ENCODE results near the gene CHAT.

The CHAT gene

GRCh38 chr10:49620286-49620810 lies 6.5 kb downstream of the CHAT start:
- no peak overlapping the region for H2BK15ac ChIP-seq (ENCODE audit: low read depth, poor library complexity, severe bottlenecking)
- H3K4me3 ChIP-seq (ENCODE audit: insufficient read depth in 1 of 2, low read depth in 1 of 2, low read length in 2 of 2) = no peak overlapping the region
- H3K4ac ChIP-seq (ENCODE audit: low read depth in 1 of 2, low read length in 2 of 2) = no peak overlapping the region
- H3K9me3 ChIP-seq (ENCODE audit: control insufficient read depth, low read length) = no peaks in the 10 kb centered on the region
- no peak overlapping the region for H3K4me2 ChIP-seq (ENCODE audit: low read length, poor library complexity, severe bottlenecking)
- H2AFZ ChIP-seq (ENCODE audit: low read depth, low read length) = no peak overlapping the region
- H3K79me1 ChIP-seq (replicated peaks; ENCODE audit: low read length, poor library complexity, severe bottlenecking) = no peaks in the 10 kb centered on the region
- no peak overlapping the region for H4K8ac ChIP-seq (ENCODE audit: low read length)
- no peak overlapping the region for H2BK120ac ChIP-seq (ENCODE audit: low read depth, low read length)
- H3K4me1 ChIP-seq (ENCODE audit: control insufficient read depth, insufficient read depth, low read depth, low read length) = no peaks in the 10 kb centered on the region
- no peak overlapping the region for H2AK5ac ChIP-seq (ENCODE audit: low read length, severe bottlenecking)
- H3K18ac ChIP-seq (ENCODE audit: low read depth in 1 of 2, low read length in 2 of 2) = no peak overlapping the region
- H3K36me3 ChIP-seq (ENCODE audit: control insufficient read depth in 1 of 2, insufficient read depth in 2 of 2, low read depth in 1 of 2, low read length in 2 of 2) = no peaks in the 10 kb centered on the region
- no peak overlapping the region for H3K27ac ChIP-seq (ENCODE audit: low read length, poor library complexity, severe bottlenecking)
- DNase-seq = no peak
- WGBS = 87% methylated on average over 11 of the region's 12 CpGs
- H2BK5ac ChIP-seq (ENCODE audit: low read depth, low read length, poor library complexity, severe bottlenecking) = no peak overlapping the region
- peaks cover 58 to 97% of the 10 kb centered on the region in 2 experiments for H3K27me3 ChIP-seq (ENCODE audit: control insufficient read depth in 1 of 2, insufficient read depth in 1 of 2, low read length in 2 of 2)
- H4K91ac ChIP-seq (ENCODE audit: low read length) = no peak overlapping the region
- no peak overlapping the region for H2BK12ac ChIP-seq (ENCODE audit: low read length in 2 of 2)
- H3K14ac ChIP-seq (ENCODE audit: low read length in 2 of 2) = no peak overlapping the region
- no peak overlapping the region for H3K23ac ChIP-seq (ENCODE audit: low read length in 2 of 2)
- no peak overlapping the region for H3K9ac ChIP-seq (ENCODE audit: low read length)

DNA sequence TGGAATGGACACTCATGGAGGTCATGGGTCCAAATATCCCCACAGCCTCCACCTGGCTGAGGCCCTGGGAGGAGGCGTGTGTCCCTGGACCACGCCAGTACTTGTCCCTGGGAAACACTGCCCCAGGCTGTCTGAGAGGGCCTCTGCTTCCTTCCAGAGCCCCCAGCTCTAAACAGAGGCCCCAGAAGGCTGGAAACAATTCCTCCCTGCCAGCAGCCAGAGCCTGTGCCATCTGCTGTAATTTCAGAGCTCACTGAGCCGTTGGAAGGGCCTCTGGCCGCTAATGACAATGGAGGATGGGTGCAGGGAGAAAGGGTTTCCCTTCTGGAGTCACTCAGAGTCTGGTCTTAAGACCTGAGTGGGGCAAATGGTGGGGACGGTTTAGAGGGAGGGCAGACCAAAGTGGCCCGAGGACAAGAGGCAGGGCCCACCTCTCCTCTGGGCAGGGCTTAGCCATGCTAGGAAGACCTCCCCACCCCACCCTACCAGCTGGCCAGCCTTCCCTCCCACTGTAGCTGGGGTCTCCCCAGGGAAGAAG lies 7.1 kb downstream of the CHAT start:
- Histone ChIP-seq H3K9me3 (ENCODE audit: control insufficient read depth, low read length) (no peaks in the 10 kb centered on the region), H3K27me3 (ENCODE audit: control insufficient read depth in 1 of 2, insufficient read depth in 1 of 2, low read length in 2 of 2) (peaks cover 52 to 97% of the 10 kb centered on the region in 2 experiments), H3K4me3 (ENCODE audit: insufficient read depth in 1 of 2, low read depth in 1 of 2, low read length in 2 of 2) (no peak overlapping the region), H2AFZ (ENCODE audit: low read depth, low read length) (no peak overlapping the region), H3K4me2 (ENCODE audit: low read length, poor library complexity, severe bottlenecking) (no peak overlapping the region), H3K4ac (ENCODE audit: low read depth in 1 of 2, low read length in 2 of 2) (no peak overlapping the region), H2BK12ac (ENCODE audit: low read length in 2 of 2) (no peak overlapping the region), H3K23ac (ENCODE audit: low read length in 2 of 2) (no peak overlapping the region), H3K79me1 (replicated peaks; ENCODE audit: low read length, poor library complexity, severe bottlenecking) (no peaks in the 10 kb centered on the region), H3K18ac (ENCODE audit: low read depth in 1 of 2, low read length in 2 of 2) (no peak overlapping the region), H2BK15ac (ENCODE audit: low read depth, poor library complexity, severe bottlenecking) (no peak overlapping the region), H3K4me1 (ENCODE audit: control insufficient read depth, insufficient read depth, low read depth, low read length) (no peaks in the 10 kb centered on the region), H2AK5ac (ENCODE audit: low read length, severe bottlenecking) (no peak overlapping the region), H3K14ac (ENCODE audit: low read length in 2 of 2) (no peak overlapping the region), H4K91ac (ENCODE audit: low read length) (no peak overlapping the region), H3K36me3 (ENCODE audit: control insufficient read depth in 1 of 2, insufficient read depth in 2 of 2, low read depth in 1 of 2, low read length in 2 of 2) (no peaks in the 10 kb centered on the region), H2BK120ac (ENCODE audit: low read depth, low read length) (no peak overlapping the region), H3K27ac (ENCODE audit: low read length, poor library complexity, severe bottlenecking) (no peak overlapping the region), H2BK5ac (ENCODE audit: low read depth, low read length, poor library complexity, severe bottlenecking) (no peak overlapping the region), H4K8ac (ENCODE audit: low read length) (no peak overlapping the region), H3K9ac (ENCODE audit: low read length) (no peak overlapping the region)
- 75% methylated on average over 4 of the region's 6 CpGs for WGBS
- no peak for DNase-seq

GRCh38 chr10:49621561-49621960 lies 7.7 kb downstream of the CHAT start:
- 54% methylated on average over 6 of the region's 6 CpGs for WGBS
- no peaks in the 10 kb centered on the region for H3K79me1 ChIP-seq (replicated peaks; ENCODE audit: low read length, poor library complexity, severe bottlenecking)
- H3K36me3 ChIP-seq (ENCODE audit: control insufficient read depth in 1 of 2, insufficient read depth in 2 of 2, low read depth in 1 of 2, low read length in 2 of 2) = no peaks in the 10 kb centered on the region
- no peak for DNase-seq
- no peak overlapping the region for H3K23ac ChIP-seq (ENCODE audit: low read length in 2 of 2)
- no peaks in the 10 kb centered on the region for H3K9me3 ChIP-seq (ENCODE audit: control insufficient read depth, low read length)
- H2BK120ac ChIP-seq (ENCODE audit: low read depth, low read length) = no peak overlapping the region
- no peak overlapping the region for H3K14ac ChIP-seq (ENCODE audit: low read length in 2 of 2)
- H3K4ac ChIP-seq (ENCODE audit: low read depth in 1 of 2, low read length in 2 of 2) = no peak overlapping the region
- no peak overlapping the region for H3K18ac ChIP-seq (ENCODE audit: low read depth in 1 of 2, low read length in 2 of 2)
- no peak overlapping the region for H2BK5ac ChIP-seq (ENCODE audit: low read depth, low read length, poor library complexity, severe bottlenecking)
- no peak overlapping the region for H2AFZ ChIP-seq (ENCODE audit: low read depth, low read length)
- H2BK12ac ChIP-seq (ENCODE audit: low read length in 2 of 2) = no peak overlapping the region
- H3K4me2 ChIP-seq (ENCODE audit: low read length, poor library complexity, severe bottlenecking) = no peak overlapping the region
- H4K8ac ChIP-seq (ENCODE audit: low read length) = no peak overlapping the region
- no peaks in the 10 kb centered on the region for H3K4me1 ChIP-seq (ENCODE audit: control insufficient read depth, insufficient read depth, low read depth, low read length)
- no peak overlapping the region for H2BK15ac ChIP-seq (ENCODE audit: low read depth, poor library complexity, severe bottlenecking)
- peaks cover 46 to 93% of the 10 kb centered on the region in 2 experiments for H3K27me3 ChIP-seq (ENCODE audit: control insufficient read depth in 1 of 2, insufficient read depth in 1 of 2, low read length in 2 of 2)
- no peak overlapping the region for H3K4me3 ChIP-seq (ENCODE audit: insufficient read depth in 1 of 2, low read depth in 1 of 2, low read length in 2 of 2)
- H3K27ac ChIP-seq (ENCODE audit: low read length, poor library complexity, severe bottlenecking) = no peak overlapping the region
- H2AK5ac ChIP-seq (ENCODE audit: low read length, severe bottlenecking) = no peak overlapping the region
- no peak overlapping the region for H4K91ac ChIP-seq (ENCODE audit: low read length)
- no peak overlapping the region for H3K9ac ChIP-seq (ENCODE audit: low read length)

- Histone ChIP-seq H3K9ac (ENCODE audit: low read length) (no peak overlapping the region), H3K4me3 (ENCODE audit: insufficient read depth in 1 of 2, low read depth in 1 of 2, low read length in 2 of 2) (no peak overlapping the region), H4K91ac (ENCODE audit: low read length) (no peak overlapping the region), H3K9me3 (ENCODE audit: control insufficient read depth, low read length) (no peaks in the 10 kb centered on the region), H3K36me3 (ENCODE audit: control insufficient read depth in 1 of 2, insufficient read depth in 2 of 2, low read depth in 1 of 2, low read length in 2 of 2) (no peaks in the 10 kb centered on the region), H2AK5ac (ENCODE audit: low read length, severe bottlenecking) (no peak overlapping the region), H2BK15ac (ENCODE audit: low read depth, poor library complexity, severe bottlenecking) (no peak overlapping the region), H3K18ac (ENCODE audit: low read depth in 1 of 2, low read length in 2 of 2) (no peak overlapping the region), H2BK120ac (ENCODE audit: low read depth, low read length) (no peak overlapping the region), H3K23ac (ENCODE audit: low read length in 2 of 2) (no peak overlapping the region), H3K14ac (ENCODE audit: low read length in 2 of 2) (no peak overlapping the region), H3K79me1 (replicated peaks; ENCODE audit: low read length, poor library complexity, severe bottlenecking) (no peaks in the 10 kb centered on the region), H4K8ac (ENCODE audit: low read length) (no peak overlapping the region), H2AFZ (ENCODE audit: low read depth, low read length) (no peak overlapping the region), H3K4me1 (ENCODE audit: control insufficient read depth, insufficient read depth, low read depth, low read length) (no peaks in the 10 kb centered on the region), H3K27me3 (ENCODE audit: control insufficient read depth in 1 of 2, insufficient read depth in 1 of 2, low read length in 2 of 2) (peaks cover 34 to 87% of the 10 kb centered on the region in 2 experiments), H3K4ac (ENCODE audit: low read depth in 1 of 2, low read length in 2 of 2) (no peak overlapping the region), H3K4me2 (ENCODE audit: low read length, poor library complexity, severe bottlenecking) (no peak overlapping the region), H2BK12ac (ENCODE audit: low read length in 2 of 2) (no peak overlapping the region), H3K27ac (ENCODE audit: low read length, poor library complexity, severe bottlenecking) (no peak overlapping the region), H2BK5ac (ENCODE audit: low read depth, low read length, poor library complexity, severe bottlenecking) (no peak overlapping the region)
- DNase-seq = no peak
- WGBS = 61% methylated on average over 11 of the region's 11 CpGs
Measured at GRCh38 chr10:49622426-49623425, 8.9 kb downstream of the CHAT start.

All from mesenchymal stem cell (in vitro differentiated cells and primary cell).